Activated CD8-positive, alpha-beta T cell treated with anti-CD3 and anti-CD28 coated beads for 36 hours (primary cell): ENCODE measurements around the gene CDC42EP2. TPM values are rescaled to one million over a fixed set of nuclear protein-coding genes. Genes with fewer than 3 reads are reported as not detected.

Experiments used
- ATAC-seq: fragments of 200-7000 bp; cut with Tn5 transposase; one replicate; pipeline ENCODE4 v1.10.0; 2021; ENCODE audit warnings: mild to moderate bottlenecking, moderate library complexity
- CTCF ChIA-PET: fragments of 350-600 bp; sonication (Branson Sonifier 250); formaldehyde crosslinking; loops from one replicate; lab custom pipeline; 2021; ENCODE audit warnings: antibody characterized with exemption; lab: Charles Lee
- POLR2A ChIA-PET: fragments of 350-600 bp; sonication (Branson Sonifier 250); formaldehyde crosslinking; loops from one replicate; lab custom pipeline; 2021; ENCODE audit warnings: antibody characterized with exemption; lab: Charles Lee
- DNase-seq: peaks from one replicate; pipeline ENCODE4 v3.0.0-alpha.2; 2020
- H3K27ac Mint-ChIP-seq: one replicate; pipeline ENCODE4 v1.8.0; 2021; ENCODE audit warnings: mild to moderate bottlenecking, mixed read lengths
- H3K27me3 Mint-ChIP-seq: one replicate; pipeline ENCODE4 v1.8.0; 2021; ENCODE audit warnings: mixed read lengths
- H3K36me3 Mint-ChIP-seq: one replicate; pipeline ENCODE4 v1.8.0; 2021; ENCODE audit warnings: low read depth, mixed read lengths
- H3K4me1 Mint-ChIP-seq: one replicate; pipeline ENCODE4 v1.8.0; 2021; ENCODE audit warnings: low read depth, mixed read lengths
- H3K4me3 Mint-ChIP-seq: one replicate; pipeline ENCODE4 v1.8.0; 2021; ENCODE audit warnings: mild to moderate bottlenecking, moderate library complexity, mixed read lengths
- H3K9me3 Mint-ChIP-seq: one replicate; pipeline ENCODE4 v1.8.0; 2021; ENCODE audit warnings: mixed read lengths
- intact Hi-C: fragments of 100-400 bp; cut with micrococcal nuclease; formaldehyde crosslinking; loops from one replicate; pipeline ENCODE4 v1.10.0; 2022
- total RNA-seq, 2 experiments: library from RNA; stranded (reverse); gene quantifications; one replicate each; pipeline ENCODE4 v1.2.3, GENCODE V29; 2021
- TF ChIP-seq, protein P1 (sequence below): fragments of 200-600 bp; IDR thresholded peaks from one replicate; pipeline ENCODE4 v1.8.0; 2022; ENCODE audit warnings: antibody characterized with exemption, mild to moderate bottlenecking

The CDC42EP2 gene
- total RNA-seq, 2 experiments from 2014 or later, result 1.2 TPM; not detected in 1

DNA sequence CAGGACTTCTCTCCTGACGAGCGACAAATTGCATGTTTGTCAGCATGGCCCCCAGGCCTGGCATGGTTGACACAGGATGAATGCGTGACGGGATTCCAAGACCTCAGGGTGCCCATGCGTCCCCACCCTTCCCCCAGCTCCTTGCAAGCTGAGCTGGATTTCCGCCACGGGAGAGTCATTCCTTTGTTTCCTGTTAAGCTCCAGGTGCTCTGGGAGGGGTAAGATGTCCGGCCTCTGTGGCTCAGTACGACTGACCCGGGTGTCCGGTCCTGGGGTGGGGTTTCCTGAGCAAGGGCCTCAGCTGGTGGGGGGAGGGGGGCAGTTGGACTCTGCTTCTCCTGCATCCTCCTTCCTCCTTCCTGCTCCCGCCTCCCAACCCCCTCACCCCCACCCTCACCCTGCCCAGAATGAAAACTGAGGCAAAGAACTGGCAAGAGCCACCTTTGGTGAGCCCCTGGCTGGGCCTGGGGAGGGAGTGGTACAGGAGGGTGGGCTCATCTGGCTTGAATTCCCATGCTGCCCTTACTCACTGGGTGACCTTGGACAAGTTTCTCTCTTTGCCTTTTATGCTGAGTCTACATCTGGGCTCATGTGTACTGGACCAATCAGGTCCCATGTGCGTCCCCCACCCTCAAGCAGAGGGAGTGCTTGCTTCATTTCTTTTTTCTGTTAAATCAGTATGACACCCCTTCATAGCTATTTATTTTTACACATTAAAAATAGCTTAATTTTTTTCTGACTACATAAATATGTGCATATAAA is 2.5 kb downstream of the CDC42EP2 start:
- ATAC-seq, result no peak
- Mint-ChIP-seq H3K4me3 (no peak overlapping the region), H3K36me3 (no peaks in the 10 kb centered on the region), H3K27me3 (peaks cover 9% of the 10 kb centered on the region), H3K27ac (no peak overlapping the region), H3K4me1 (peaks cover 4% of the 10 kb centered on the region), H3K9me3 (no peaks in the 10 kb centered on the region)
- POLR2A ChIA-PET, result interaction anchor here (1.1 to 1.5 kb wide), 3 partner anchors 12 to 55 kb away, joined by 3 to 7 read pairs (median 6); partner anchors contain the start of gene POLA2
- no peak for DNase-seq
- intact Hi-C loops, result loop anchor here (5.0 to 10.0 kb wide), 2 partner anchors 40 to 92 kb away; no protein-coding TSS in a partner anchor
- CTCF ChIA-PET, result interaction anchor here (1.0 to 13.6 kb wide), 17 partner anchors 10 to 206 kb away, joined by 3 to 265 read pairs (median 18); partner anchors contain the start of genes DPF2, POLA2 and TM7SF2
- TF ChIP-seq, protein P1, sequence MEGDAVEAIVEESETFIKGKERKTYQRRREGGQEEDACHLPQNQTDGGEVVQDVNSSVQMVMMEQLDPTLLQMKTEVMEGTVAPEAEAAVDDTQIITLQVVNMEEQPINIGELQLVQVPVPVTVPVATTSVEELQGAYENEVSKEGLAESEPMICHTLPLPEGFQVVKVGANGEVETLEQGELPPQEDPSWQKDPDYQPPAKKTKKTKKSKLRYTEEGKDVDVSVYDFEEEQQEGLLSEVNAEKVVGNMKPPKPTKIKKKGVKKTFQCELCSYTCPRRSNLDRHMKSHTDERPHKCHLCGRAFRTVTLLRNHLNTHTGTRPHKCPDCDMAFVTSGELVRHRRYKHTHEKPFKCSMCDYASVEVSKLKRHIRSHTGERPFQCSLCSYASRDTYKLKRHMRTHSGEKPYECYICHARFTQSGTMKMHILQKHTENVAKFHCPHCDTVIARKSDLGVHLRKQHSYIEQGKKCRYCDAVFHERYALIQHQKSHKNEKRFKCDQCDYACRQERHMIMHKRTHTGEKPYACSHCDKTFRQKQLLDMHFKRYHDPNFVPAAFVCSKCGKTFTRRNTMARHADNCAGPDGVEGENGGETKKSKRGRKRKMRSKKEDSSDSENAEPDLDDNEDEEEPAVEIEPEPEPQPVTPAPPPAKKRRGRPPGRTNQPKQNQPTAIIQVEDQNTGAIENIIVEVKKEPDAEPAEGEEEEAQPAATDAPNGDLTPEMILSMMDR, result no peak

- H3K27ac Mint-ChIP-seq, result no peak overlapping the region
- intact Hi-C loops, result no loop called here
- H3K4me1 Mint-ChIP-seq, result peaks cover 4% of the 10 kb centered on the region
- H3K4me3 Mint-ChIP-seq, result no peak overlapping the region
- H3K36me3 Mint-ChIP-seq, result no peaks in the 10 kb centered on the region
- TF ChIP-seq, protein P1, result no peak
- ATAC-seq (no peak), DNase-seq (no peak)
- ChIA-PET POLR2A (interaction anchor here (2.4 kb wide), 1 partner anchor 13 kb away, joined by 11 read pairs; the partner anchor contains the start of gene DPF2), CTCF (interaction anchor here (1.6 to 2.4 kb wide), 2 partner anchors 9 to 95 kb away, joined by 5 to 10 read pairs; no protein-coding TSS in a partner anchor)
- peaks cover 3% of the 10 kb centered on the region for H3K27me3 Mint-ChIP-seq
- H3K9me3 Mint-ChIP-seq, result no peaks in the 10 kb centered on the region
Measured at GRCh38 chr11:65320386-65321075, 5.9 kb downstream of the CDC42EP2 start.

DNA sequence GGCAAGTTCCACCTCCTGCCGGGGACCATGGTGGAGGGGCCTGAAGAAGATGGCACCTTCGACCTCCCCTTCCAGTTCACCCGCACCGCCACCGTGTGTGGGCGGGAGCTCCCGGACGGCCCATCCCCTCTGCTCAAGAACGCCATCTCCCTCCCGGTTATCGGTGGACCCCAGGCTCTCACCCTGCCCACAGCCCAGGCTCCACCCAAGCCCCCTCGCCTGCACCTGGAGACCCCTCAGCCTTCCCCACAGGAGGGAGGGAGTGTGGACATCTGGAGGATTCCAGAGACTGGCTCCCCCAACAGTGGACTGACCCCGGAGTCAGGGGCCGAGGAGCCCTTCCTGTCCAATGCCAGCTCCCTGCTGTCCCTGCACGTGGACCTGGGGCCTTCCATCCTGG is 6.4 kb downstream of the CDC42EP2 start:
- Mint-ChIP-seq H3K27ac (no peak overlapping the region), H3K4me1 (no peaks in the 10 kb centered on the region), H3K27me3 (peaks cover 2% of the 10 kb centered on the region), H3K4me3 (no peak overlapping the region), H3K9me3 (no peaks in the 10 kb centered on the region), H3K36me3 (no peaks in the 10 kb centered on the region)
- no peak for ATAC-seq
- intact Hi-C loops, result no loop called here
- CTCF ChIA-PET, result interaction anchor here (1.6 to 2.4 kb wide), 2 partner anchors 9 to 96 kb away, joined by 5 to 10 read pairs; no protein-coding TSS in a partner anchor
- TF ChIP-seq, protein P1, result no peak
- no peak for DNase-seq
- POLR2A ChIA-PET, result interaction anchor here (2.4 kb wide), 1 partner anchor 12 kb away, joined by 11 read pairs; the partner anchor contains the start of gene DPF2

GRCh38 chr11:65321828-65322485 is 7.3 kb downstream of the CDC42EP2 start:
- no peaks in the 10 kb centered on the region for H3K4me1 Mint-ChIP-seq
- peaks cover 2% of the 10 kb centered on the region for H3K27me3 Mint-ChIP-seq
- TF ChIP-seq, protein P1, result no peak
- DNase-seq, result no peak
- H3K4me3 Mint-ChIP-seq, result no peak overlapping the region
- no peaks in the 10 kb centered on the region for H3K9me3 Mint-ChIP-seq
- POLR2A ChIA-PET, result interaction anchor here (0.9 to 2.4 kb wide), 2 partner anchors 11 to 39 kb away, joined by 5 to 11 read pairs; partner anchors contain the start of gene DPF2
- H3K27ac Mint-ChIP-seq, result no peak overlapping the region
- CTCF ChIA-PET, result interaction anchor here (1.6 kb wide), 1 partner anchor 96 kb away, joined by 5 read pairs; no protein-coding TSS in a partner anchor
- ATAC-seq, result no peak
- intact Hi-C loops, result no loop called here
- no peaks in the 10 kb centered on the region for H3K36me3 Mint-ChIP-seq
